ENCODE results near the gene DIO3. TPM values are rescaled to one million over a fixed set of nuclear protein-coding genes. Genes with fewer than 3 reads are reported as not detected.

Gene DIO3
- total RNA-seq, result 1.9 TPM
- long read RNA-seq, partial matches to known transcripts, result 0 of 2 reads
- long read RNA-seq, other reads (novel, unspliced or antisense), result 0 of 2 reads

DNA sequence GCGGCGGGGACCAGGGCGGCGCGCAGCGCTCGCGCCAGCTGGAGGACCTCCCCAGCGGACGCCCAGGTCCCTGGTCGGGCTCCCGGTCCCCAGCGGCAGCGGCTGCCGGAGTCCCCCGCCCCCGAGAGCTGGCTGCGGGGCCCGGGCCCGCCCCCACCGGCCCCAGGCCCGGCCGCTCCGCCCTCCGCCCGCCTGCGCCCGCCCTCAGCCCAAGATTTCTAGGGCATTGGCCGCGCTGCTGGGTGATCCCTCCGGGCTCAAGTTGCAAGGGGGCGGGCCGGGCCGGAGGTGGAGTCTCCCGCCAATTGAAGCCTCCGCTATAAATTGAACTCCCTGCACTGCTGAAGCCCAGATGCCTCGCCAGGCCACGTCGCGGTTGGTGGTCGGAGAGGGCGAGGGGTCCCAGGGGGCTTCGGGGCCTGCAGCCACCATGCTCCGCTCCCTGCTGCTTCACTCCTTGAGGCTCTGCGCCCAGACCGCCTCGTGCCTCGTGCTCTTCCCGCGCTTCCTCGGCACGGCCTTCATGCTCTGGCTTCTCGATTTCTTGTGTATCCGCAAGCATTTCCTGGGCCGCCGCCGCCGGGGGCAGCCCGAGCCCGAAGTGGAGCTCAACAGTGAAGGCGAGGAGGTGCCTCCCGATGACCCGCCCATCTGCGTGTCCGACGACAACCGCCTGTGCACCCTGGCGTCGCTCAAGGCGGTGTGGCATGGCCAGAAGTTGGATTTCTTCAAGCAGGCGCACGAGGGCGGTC lies at the start of gene DIO3:
DIO3 (plus strand) TSS at position 351 of the 752 bp plus-strand sequence.
- H3K4me1 ChIP-seq, result no peaks in the 10 kb centered on the region
- DNase-seq (peak; percentile 37), ATAC-seq (no peak)
- no peak within 1 kb of the TSS for H3K27ac ChIP-seq
- H3K9me3 ChIP-seq, result peaks cover 12% of the 10 kb centered on the region
- intact Hi-C loops (cut with DNase I), result no loop called here
- peaks cover 69% of the 10 kb centered on the region for H3K27me3 ChIP-seq (ENCODE audit: low read depth)
- no peak for TF ChIP-seq CTCF (IDR thresholded peaks at IDR 0.05)
- H3K36me3 ChIP-seq, result no peaks in the 10 kb centered on the region
- peak within 1 kb of the TSS; percentile 58 for H3K4me3 ChIP-seq

DNA sequence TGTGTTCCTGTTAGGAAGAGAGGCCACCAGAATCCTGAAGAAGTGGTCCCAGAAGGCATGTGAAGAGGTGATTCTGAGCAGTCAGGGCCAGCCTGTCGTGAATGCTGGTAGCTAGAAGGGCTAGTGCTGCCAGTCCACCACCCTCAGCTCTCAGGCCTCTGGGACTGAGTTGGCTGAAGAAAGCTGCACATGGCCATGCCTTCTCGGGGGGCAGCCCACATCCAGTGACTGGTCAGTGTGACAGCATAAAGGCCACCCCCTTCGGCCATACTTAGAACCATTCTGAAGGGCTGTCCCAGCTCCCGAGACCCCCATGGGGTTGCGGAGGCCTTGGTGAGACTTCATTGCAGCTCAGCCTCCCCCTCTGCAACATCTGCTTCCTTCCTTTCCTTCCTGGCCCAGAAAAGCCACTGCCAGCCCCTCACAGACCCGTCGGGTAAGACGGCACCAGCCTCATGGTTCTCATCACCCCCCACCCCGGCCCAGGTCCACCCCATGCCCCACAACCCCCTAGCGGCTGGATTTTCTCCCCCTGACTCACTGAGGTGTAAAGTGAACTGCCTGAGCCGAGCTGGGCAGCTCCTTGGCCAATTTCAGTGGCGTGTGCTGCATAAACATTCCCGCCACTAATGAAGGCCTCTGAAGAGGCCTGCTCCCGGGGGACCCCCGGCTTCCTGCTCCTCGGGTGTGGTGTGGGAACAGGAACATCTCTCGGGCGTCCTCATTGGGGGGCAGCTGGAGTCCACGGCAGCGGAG lies 49.5 kb upstream of the DIO3 start:
- no peaks in the 10 kb centered on the region for H3K9me3 ChIP-seq
- H3K27me3 ChIP-seq (ENCODE audit: low read depth), result no peaks in the 10 kb centered on the region
- peak; percentile 35 for DNase-seq
- no peak overlapping the region for H3K27ac ChIP-seq
- no peaks in the 10 kb centered on the region for H3K4me1 ChIP-seq
- no peak for ATAC-seq
- intact Hi-C loops (cut with DNase I), result no loop called here
- no peaks in the 10 kb centered on the region for H3K36me3 ChIP-seq
- no peak overlapping the region for H3K4me3 ChIP-seq
- TF ChIP-seq CTCF (IDR thresholded peaks at IDR 0.05), result no peak

DNA sequence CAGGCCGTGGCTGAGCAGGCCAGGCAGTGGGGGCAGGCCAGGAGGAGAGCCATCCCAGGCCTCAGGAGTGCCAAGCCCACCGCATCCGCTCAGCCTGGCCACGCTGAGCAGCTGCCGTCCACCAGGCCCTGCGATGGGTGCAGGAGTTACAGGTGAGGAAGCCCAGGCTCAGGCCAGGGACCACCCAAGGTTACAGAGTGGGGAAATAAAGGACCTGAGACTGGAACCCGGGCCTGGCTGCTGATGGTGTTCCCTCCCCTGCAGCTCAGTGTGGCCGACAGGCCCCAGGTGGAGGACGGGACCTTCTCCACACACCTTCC lies 49.0 kb upstream of the DIO3 start:
- Histone ChIP-seq H3K9me3 (no peaks in the 10 kb centered on the region), H3K4me1 (peaks cover 2% of the 10 kb centered on the region), H3K36me3 (no peaks in the 10 kb centered on the region), H3K27me3 (ENCODE audit: low read depth) (no peaks in the 10 kb centered on the region), H3K27ac (no peak overlapping the region), H3K4me3 (no peak overlapping the region)
- intact Hi-C loops (cut with DNase I), result no loop called here
- no peak for DNase-seq
- no peak for TF ChIP-seq CTCF (IDR thresholded peaks at IDR 0.05)
- no peak for ATAC-seq

- Histone ChIP-seq H3K9me3 (no peaks in the 10 kb centered on the region), H3K27me3 (ENCODE audit: low read depth) (no peaks in the 10 kb centered on the region), H3K27ac (no peak overlapping the region), H3K36me3 (no peaks in the 10 kb centered on the region), H3K4me1 (peaks cover 20% of the 10 kb centered on the region), H3K4me3 (no peak overlapping the region)
- DNase-seq (no peak), ATAC-seq (no peak)
- intact Hi-C loops (cut with DNase I), result no loop called here
- TF ChIP-seq CTCF (IDR thresholded peaks at IDR 0.05), result no peak
These were observed 47.2 kb upstream of the DIO3 start for GRCh38 chr14:101514136-101514535.

GRCh38 chr14:101516401-101516800 lies 44.9 kb upstream of the DIO3 start:
- H3K36me3 ChIP-seq, result no peaks in the 10 kb centered on the region
- intact Hi-C loops (cut with DNase I), result no loop called here
- TF ChIP-seq CTCF (IDR thresholded peaks at IDR 0.05), result no peak
- ATAC-seq, result no peak
- peaks cover 42% of the 10 kb centered on the region for H3K4me1 ChIP-seq
- H3K27me3 ChIP-seq (ENCODE audit: low read depth), result no peaks in the 10 kb centered on the region
- H3K27ac ChIP-seq, result no peak overlapping the region
- no peak for DNase-seq
- no peaks in the 10 kb centered on the region for H3K9me3 ChIP-seq
- H3K4me3 ChIP-seq, result no peak overlapping the region
